Measurements from ENCODE around the gene SPC25.
"Not testable (repeated sequence)": the region's sequence is repeated elsewhere in the genome, so short reads cannot be mapped to it uniquely, and the experiment has no call there.

SPC25 gene

GRCh38 chr2:168890006-168890782, at the start of gene SPC25:
TSS of gene SPC25 (minus strand) at chr2:168890430. CDS start at chr2:168889519, 911 bp downstream.
- DNase-seq = peak; percentile 97

GRCh38 chr2:168939918-168940317, 49.7 kb upstream of the SPC25 start:
- peak; percentile 82 for DNase-seq

GRCh38 chr2:168939061-168939460, 48.8 kb upstream of the SPC25 start:
- DNase-seq = no peak

- DNase-seq = no peak
Observed at GRCh38 chr2:168935810-168936581, 45.8 kb upstream of the SPC25 start.

GRCh38 chr2:168934826-168935225, 44.6 kb upstream of the SPC25 start:
- DNase-seq = no peak

GRCh38 chr2:168932174-168932573, 41.9 kb upstream of the SPC25 start:
- not testable (repeated sequence) for DNase-seq

- DNase-seq = no peak
Observed at GRCh38 chr2:168930242-168930641, 40.0 kb upstream of the SPC25 start.

- no peak for DNase-seq
Observed at GRCh38 chr2:168929031-168929430, 38.8 kb upstream of the SPC25 start.

GRCh38 chr2:168928113-168928831, 38.0 kb upstream of the SPC25 start:
- no peak for DNase-seq

- DNase-seq = no peak
Observed at GRCh38 chr2:168926621-168927386, 36.6 kb upstream of the SPC25 start.

- peak; percentile 49 for DNase-seq
Observed at GRCh38 chr2:168920504-168921157, 30.4 kb upstream of the SPC25 start.

- no peak for DNase-seq
Observed at GRCh38 chr2:168916331-168916675, 26.1 kb upstream of the SPC25 start.

- DNase-seq = peak; percentile 32
Observed at GRCh38 chr2:168915441-168916330, 25.5 kb upstream of the SPC25 start.

GRCh38 chr2:168913495-168913894, 23.3 kb upstream of the SPC25 start:
- DNase-seq = no peak

GRCh38 chr2:168912901-168913369, 22.7 kb upstream of the SPC25 start:
- no peak for DNase-seq

- no peak for DNase-seq
Observed at GRCh38 chr2:168912466-168912865, 22.2 kb upstream of the SPC25 start.

- DNase-seq = no peak
Observed at GRCh38 chr2:168910330-168910729, 20.1 kb upstream of the SPC25 start.

- no peak for DNase-seq
Observed at GRCh38 chr2:168907940-168908662, 17.9 kb upstream of the SPC25 start.

- no peak for DNase-seq
Observed at GRCh38 chr2:168904358-168904757, 14.1 kb upstream of the SPC25 start.

- no peak for DNase-seq
Observed at GRCh38 chr2:168903888-168904287, 13.7 kb upstream of the SPC25 start.

Measured in activated CD4-positive, alpha-beta T cell treated with anti-CD3 and anti-CD28 coated beads, Interleukin-2, amount 50 U/mL, for 16 hours (primary cell).